Right forelimb (tissue), 1 donor: ENCODE data around the gene TNFAIP8L1.

Experiments used
- DNase-seq: peaks from one replicate; pipeline ENCODE4 v3.0.0-alpha.2; 2018

TNFAIP8L1 gene

GRCh38 chr19:4682417-4683200 lies 43.3 kb downstream of the TNFAIP8L1 start:
- DNase-seq = no peak

GRCh38 chr19:4684312-4685095 lies 45.2 kb downstream of the TNFAIP8L1 start:
- DNase-seq = no peak

- no peak for DNase-seq
These were observed 47.4 kb downstream of the TNFAIP8L1 start for GRCh38 chr19:4686700-4687099.

- DNase-seq = no peak
These were observed 48.1 kb downstream of the TNFAIP8L1 start for GRCh38 chr19:4687396-4687795.

GRCh38 chr19:4688587-4688986 lies 49.3 kb downstream of the TNFAIP8L1 start:
- no peak for DNase-seq

GRCh38 chr19:4689403-4689802 lies 50.1 kb downstream of the TNFAIP8L1 start:
- DNase-seq = no peak

GRCh38 chr19:4690361-4690760 lies 51.0 kb downstream of the TNFAIP8L1 start:
- no peak for DNase-seq

GRCh38 chr19:4691373-4691772 lies 52.1 kb downstream of the TNFAIP8L1 start:
- no peak for DNase-seq

GRCh38 chr19:4692251-4693077 lies 53.1 kb downstream of the TNFAIP8L1 start:
- DNase-seq = no peak

- no peak for DNase-seq
These were observed 53.7 kb downstream of the TNFAIP8L1 start for GRCh38 chr19:4693078-4693350.

- no peak for DNase-seq
These were observed 54.3 kb downstream of the TNFAIP8L1 start for GRCh38 chr19:4693471-4694121.

- DNase-seq = no peak
These were observed 55.1 kb downstream of the TNFAIP8L1 start for GRCh38 chr19:4694211-4694987.

GRCh38 chr19:4695224-4695731 lies 56.0 kb downstream of the TNFAIP8L1 start:
- DNase-seq = no peak

- no peak for DNase-seq
These were observed 58.0 kb downstream of the TNFAIP8L1 start for GRCh38 chr19:4697304-4697703.

- DNase-seq = no peak
These were observed 60.7 kb downstream of the TNFAIP8L1 start for GRCh38 chr19:4699826-4700692.

GRCh38 chr19:4700693-4700970 lies 61.3 kb downstream of the TNFAIP8L1 start:
- DNase-seq = no peak

- no peak for DNase-seq
These were observed 62.2 kb downstream of the TNFAIP8L1 start for GRCh38 chr19:4701557-4701956.

- no peak for DNase-seq
These were observed 63.4 kb downstream of the TNFAIP8L1 start for GRCh38 chr19:4702764-4703163.

- DNase-seq = no peak
These were observed 64.5 kb downstream of the TNFAIP8L1 start for GRCh38 chr19:4703671-4704316.

GRCh38 chr19:4704317-4704673 lies 65.0 kb downstream of the TNFAIP8L1 start:
- no peak for DNase-seq
